Right cardiac atrium (tissue), 5 donors: Measurements from ENCODE around the gene BARD1. TPM values are rescaled to one million over a fixed set of nuclear protein-coding genes. Genes with fewer than 3 reads are reported as not detected.

ENCODE experiments used
- ATAC-seq, 2 donors: fragments of 200-7000 bp; cut with Tn5 transposase; one replicate each; pipeline versions ENCODE4 v1.8.0 to v1.9.1; 2020; ENCODE audit warnings: moderate library complexity in 2 of 2, mild to moderate bottlenecking in 1 of 2
- DNase-seq, 3 donors: peaks; one replicate each; pipeline ENCODE4 v3.0.0-alpha.2; 2020
- H3K27ac ChIP-seq: one replicate; pipeline ENCODE4 v1.5.1; 2013; ENCODE audit warnings: mild to moderate bottlenecking, low read length, control low read depth, moderate library complexity
- H3K27me3 ChIP-seq: one replicate; pipeline ENCODE4 v1.6.1; 2013; ENCODE audit not compliant: control insufficient read depth, insufficient read depth
- H3K4me1 ChIP-seq: one replicate; pipeline ENCODE4 v1.6.1; 2013; ENCODE audit warnings: low read length; ENCODE audit not compliant: control insufficient read depth, insufficient read depth
- H3K4me3 ChIP-seq: one replicate; pipeline ENCODE4 v1.5.1; 2013; ENCODE audit warnings: low read length, control low read depth
- H3K9me3 ChIP-seq: one replicate; pipeline ENCODE4 v1.6.1; 2013; ENCODE audit warnings: low read length; ENCODE audit not compliant: control insufficient read depth
- WGBS: extraction: QIAGEN DNeasy Blood & Tissue Kit; methylation state at CpG from one replicate; pipeline ENCODE4 v1.1.7; 2013; 5-methylcytosine and 5-hydroxymethylcytosine counted together
- intact Hi-C, 4 donors: fragments of 100-400 bp; cut with DNase I; formaldehyde crosslinking; loops; one replicate each; pipeline versions ENCODE4 v1.11.0 to v1.14.0; 2022 to 2023
- long read RNA-seq, 4 donors: library from polyadenylated mRNA; unstranded; transcript quantifications; one replicate each; pipeline ENCODE4 v2.0.0, GENCODE V29; 2020 to 2021
- polyA plus RNA-seq: library from polyadenylated mRNA; stranded (reverse); fragments of 200-250 nt; gene quantifications from one replicate; pipeline ENCODE4 v1.2.3, GENCODE V29; 2013
- total RNA-seq, 4 donors: library from RNA; stranded (reverse); fragmentation: NEBNext Ultra II Directional; extraction: Animal tissue kit (Norgen Biotek cat#: 25700); gene quantifications; one replicate each; pipeline ENCODE4 v1.2.1, GENCODE V29; 2021
- donor health status: healthy with polysubstance abuse.
- donor health status: DM: no; HTN: yes; CAD: no.
- donor health status: DM: no; HTN: no; CAD: no.
- donor health status: DM: no; HTN: yes; CAD: no; lungs with severe emphysema.
- donor health status: DM: yes; HTN: yes; CAD: no.

Gene BARD1
- total RNA-seq = 10 to 100 TPM; 11.2 to 16.9 (median 14.7) TPM
- polyA plus RNA-seq = 1.2 TPM
- long read RNA-seq, donor 1, full-length matches to known transcripts = 8 of 10 reads
- long read RNA-seq, donor 1, partial matches to known transcripts = 0 of 10 reads
- long read RNA-seq, donor 1, other reads (novel, unspliced or antisense) = 2 of 10 reads
- long read RNA-seq, donor 2, full-length matches to known transcripts = 5 of 7 reads
- long read RNA-seq, donor 2, partial matches to known transcripts = 0 of 7 reads
- long read RNA-seq, donor 2, other reads (novel, unspliced or antisense) = 2 of 7 reads
- long read RNA-seq, donor 3, full-length matches to known transcripts = 9 of 17 reads
- long read RNA-seq, donor 3, partial matches to known transcripts = 2 of 17 reads
- long read RNA-seq, donor 3, other reads (novel, unspliced or antisense) = 6 of 17 reads
- long read RNA-seq, donor 4, full-length matches to known transcripts = 2 of 3 reads
- long read RNA-seq, donor 4, partial matches to known transcripts = 0 of 3 reads
- long read RNA-seq, donor 4, other reads (novel, unspliced or antisense) = 1 of 3 reads

DNA sequence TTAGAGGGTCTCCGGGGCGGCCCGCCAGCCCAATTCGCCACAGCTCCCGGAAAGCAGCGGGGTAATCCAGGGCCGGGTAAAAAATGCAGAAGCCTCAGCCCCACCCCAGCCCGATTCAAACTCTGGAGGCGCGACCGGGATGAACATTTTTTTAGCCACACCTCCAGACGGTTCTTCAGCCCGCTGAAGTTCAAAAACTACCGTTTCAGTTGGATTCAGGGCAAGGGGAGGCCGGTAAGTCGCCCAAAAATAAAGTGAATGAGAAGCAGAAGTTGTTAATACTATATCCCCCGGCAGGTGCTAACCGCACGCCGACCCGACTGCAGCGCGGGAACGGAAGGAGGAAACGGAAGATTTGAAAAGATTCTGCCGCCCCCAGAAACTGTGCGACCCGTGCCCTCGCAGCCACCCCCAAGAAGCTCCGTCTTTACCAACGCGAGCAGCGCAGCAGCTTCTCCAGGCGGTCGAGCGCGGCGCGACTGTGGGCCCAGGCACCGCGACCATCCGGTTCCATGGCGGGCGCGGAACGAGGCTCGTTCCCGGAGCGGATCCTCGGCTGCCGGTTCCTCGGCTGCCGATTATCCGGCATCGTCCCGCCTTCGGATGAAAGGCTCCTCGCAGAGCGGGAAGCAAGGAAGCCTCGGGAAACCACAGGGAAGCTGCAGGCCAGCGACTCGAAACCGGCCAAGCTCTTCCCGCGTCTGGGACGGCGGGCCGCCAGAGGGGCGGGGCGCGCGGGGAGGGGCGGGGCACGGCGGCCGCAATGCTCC is at the start of gene BARD1:
Gene BARD1 (minus strand): TSS at position 703 of the 770 bp plus-strand sequence. CDS start 114 bp downstream, at position 589.
- intact Hi-C loops = no loop called here
- under 1% methylated on average over 76 of the region's 76 CpGs for WGBS
- DNase-seq = peak; percentile 50 to 81 (median 78)
- Histone ChIP-seq H3K4me3 (peak within 1 kb of the TSS; percentile 76), H3K9me3 (no peaks in the 10 kb centered on the region), H3K27ac (peak within 1 kb of the TSS; percentile 85), H3K27me3 (no peaks in the 10 kb centered on the region), H3K4me1 (no peaks in the 10 kb centered on the region)
- peak; percentile 40 to 52 for ATAC-seq

DNA sequence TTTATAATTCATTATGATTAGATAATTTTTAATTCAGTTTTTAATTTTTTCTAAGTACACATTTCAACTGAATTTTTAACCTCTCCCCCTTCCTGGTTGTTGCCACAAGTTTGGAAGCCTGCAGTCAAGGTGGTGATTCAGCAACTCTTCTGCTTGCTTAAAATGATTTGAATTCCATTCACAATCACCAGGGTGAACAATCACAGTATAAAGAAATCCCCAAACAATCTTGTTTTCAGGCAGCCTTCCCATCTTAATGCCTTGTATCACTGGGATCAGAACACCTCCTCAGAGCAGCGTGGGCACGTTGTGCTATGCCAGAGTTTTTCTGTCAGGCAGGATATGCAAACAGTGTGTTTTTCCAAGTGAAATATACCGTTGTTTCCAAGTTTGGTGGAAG is 46.7 kb upstream of the BARD1 start:
- Histone ChIP-seq H3K4me1 (no peaks in the 10 kb centered on the region), H3K9me3 (no peaks in the 10 kb centered on the region), H3K27ac (no peak overlapping the region), H3K27me3 (no peaks in the 10 kb centered on the region), H3K4me3 (no peak overlapping the region)
- ATAC-seq (no peak), DNase-seq (no peak)
- 58% methylated on average over 3 of the region's 3 CpGs for WGBS
- intact Hi-C loops = no loop called here

DNA sequence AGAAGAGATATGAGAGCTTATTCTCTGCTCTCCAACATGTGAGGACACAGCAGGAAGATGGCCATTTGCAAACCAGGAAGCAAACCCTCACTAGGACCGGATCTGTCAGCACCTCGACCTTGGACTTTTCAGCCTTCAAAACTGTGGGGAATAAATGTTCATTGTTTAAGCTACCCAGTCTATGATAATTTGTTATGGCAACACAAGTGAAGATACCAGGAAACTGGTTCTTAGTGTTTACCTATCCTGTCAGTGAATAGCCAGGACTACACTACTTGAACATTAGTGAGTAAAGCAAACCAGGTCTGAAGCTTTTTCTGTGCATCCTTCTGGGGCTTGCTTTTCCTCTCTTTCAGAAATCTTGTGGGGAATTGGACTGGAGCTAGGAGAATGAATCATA is 44.4 kb upstream of the BARD1 start:
- H3K9me3 ChIP-seq = no peaks in the 10 kb centered on the region
- no peak for DNase-seq
- H3K27me3 ChIP-seq = no peaks in the 10 kb centered on the region
- H3K4me1 ChIP-seq = no peaks in the 10 kb centered on the region
- H3K27ac ChIP-seq = no peak overlapping the region
- intact Hi-C loops = no loop called here
- WGBS = 72% methylated on average over 2 of the region's 2 CpGs
- no peak for ATAC-seq
- no peak overlapping the region for H3K4me3 ChIP-seq

DNA sequence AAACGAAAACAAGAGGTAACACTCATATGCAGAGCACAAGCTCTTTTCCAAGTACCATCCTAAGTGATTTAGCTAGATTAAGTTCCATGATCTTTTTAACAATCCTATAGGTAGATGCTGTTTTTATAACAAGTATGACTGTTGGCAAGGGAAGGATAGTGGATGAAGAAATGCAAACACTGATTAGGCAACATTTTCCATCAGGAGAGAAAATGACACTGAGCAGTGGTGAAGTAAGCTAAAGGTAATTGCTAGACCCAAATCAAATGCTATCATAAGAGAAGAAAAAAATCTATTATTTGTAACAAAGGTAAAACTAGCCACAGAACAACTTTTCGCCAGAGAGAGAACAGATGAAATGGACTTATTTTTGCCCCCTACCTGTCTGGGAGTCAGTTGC is 34.3 kb upstream of the BARD1 start:
- Histone ChIP-seq H3K9me3 (no peaks in the 10 kb centered on the region), H3K4me1 (no peaks in the 10 kb centered on the region), H3K27me3 (no peaks in the 10 kb centered on the region), H3K27ac (no peak overlapping the region), H3K4me3 (no peak overlapping the region)
- no peak for ATAC-seq
- intact Hi-C loops = no loop called here
- no peak for DNase-seq
- WGBS = 91% methylated on average over 2 of the region's 2 CpGs

DNA sequence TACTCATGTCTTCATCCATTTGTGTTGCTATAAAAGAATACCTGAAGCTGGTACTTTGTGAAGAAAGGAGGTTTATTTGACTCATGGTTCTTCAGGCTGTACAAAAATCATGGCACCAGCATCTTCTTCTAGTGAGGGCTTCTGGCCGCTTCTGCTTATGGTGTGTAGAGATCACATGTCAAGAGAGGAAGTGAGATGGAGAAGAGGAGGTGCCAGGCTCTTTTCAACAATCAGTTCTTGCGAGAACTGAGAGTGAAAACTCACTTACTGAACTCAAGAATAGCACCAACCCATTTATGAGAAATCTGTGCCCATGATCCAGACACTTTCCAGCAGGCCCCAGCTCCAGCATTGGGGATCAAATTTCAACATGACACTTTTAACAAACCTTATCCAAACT is 30.0 kb upstream of the BARD1 start:
- no peak overlapping the region for H3K4me3 ChIP-seq
- H3K4me1 ChIP-seq = no peaks in the 10 kb centered on the region
- ATAC-seq (no peak), DNase-seq (no peak)
- no peaks in the 10 kb centered on the region for H3K27me3 ChIP-seq
- intact Hi-C loops = no loop called here
- no peaks in the 10 kb centered on the region for H3K9me3 ChIP-seq
- no peak overlapping the region for H3K27ac ChIP-seq
- 80% methylated on average over 2 of the region's 2 CpGs for WGBS

DNA sequence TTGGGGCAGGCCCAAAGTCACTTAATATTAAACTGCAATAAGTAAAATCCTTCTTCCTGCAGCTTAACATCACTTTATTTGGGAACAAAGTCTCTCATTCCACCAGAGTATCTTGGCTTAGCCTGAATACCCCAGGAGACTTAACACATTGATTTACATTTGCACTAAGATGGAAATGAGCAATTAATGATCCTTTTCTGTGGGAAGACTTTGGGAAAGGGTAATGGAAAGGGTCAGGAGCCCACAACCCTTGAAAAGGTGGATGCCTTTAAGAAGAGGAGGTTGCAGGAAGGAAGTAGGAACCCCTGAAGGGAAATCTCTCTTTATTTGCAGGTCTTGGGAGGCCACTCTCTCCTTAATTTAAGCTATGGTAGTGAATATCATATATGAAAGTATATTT is 28.0 kb upstream of the BARD1 start:
- intact Hi-C loops = no loop called here
- Histone ChIP-seq H3K9me3 (no peaks in the 10 kb centered on the region), H3K27me3 (no peaks in the 10 kb centered on the region), H3K4me1 (no peaks in the 10 kb centered on the region), H3K4me3 (no peak overlapping the region), H3K27ac (no peak overlapping the region)
- ATAC-seq (no peak), DNase-seq (no peak)

DNA sequence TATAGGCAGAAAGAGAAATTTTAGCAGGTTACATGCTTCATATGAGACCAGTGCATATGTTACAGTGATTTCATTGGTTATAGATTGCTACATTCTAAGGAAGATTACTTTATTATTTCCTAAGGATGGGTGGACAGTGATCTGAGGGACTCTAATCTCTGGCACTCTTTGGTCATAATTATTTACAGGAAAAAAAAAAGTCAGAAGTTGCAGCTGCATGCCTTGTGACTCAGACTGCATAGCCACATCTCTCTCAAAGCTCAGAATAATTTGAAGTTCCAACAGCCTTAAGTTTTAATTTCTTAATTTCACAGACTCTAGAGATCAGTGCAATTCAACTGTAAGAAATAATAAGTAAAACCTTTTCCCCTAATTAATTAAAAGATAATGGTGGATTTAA is 27.1 kb upstream of the BARD1 start:
- Histone ChIP-seq H3K4me3 (no peak overlapping the region), H3K27me3 (no peaks in the 10 kb centered on the region), H3K4me1 (no peaks in the 10 kb centered on the region), H3K9me3 (no peaks in the 10 kb centered on the region), H3K27ac (no peak overlapping the region)
- ATAC-seq (no peak), DNase-seq (no peak)
- intact Hi-C loops = no loop called here

DNA sequence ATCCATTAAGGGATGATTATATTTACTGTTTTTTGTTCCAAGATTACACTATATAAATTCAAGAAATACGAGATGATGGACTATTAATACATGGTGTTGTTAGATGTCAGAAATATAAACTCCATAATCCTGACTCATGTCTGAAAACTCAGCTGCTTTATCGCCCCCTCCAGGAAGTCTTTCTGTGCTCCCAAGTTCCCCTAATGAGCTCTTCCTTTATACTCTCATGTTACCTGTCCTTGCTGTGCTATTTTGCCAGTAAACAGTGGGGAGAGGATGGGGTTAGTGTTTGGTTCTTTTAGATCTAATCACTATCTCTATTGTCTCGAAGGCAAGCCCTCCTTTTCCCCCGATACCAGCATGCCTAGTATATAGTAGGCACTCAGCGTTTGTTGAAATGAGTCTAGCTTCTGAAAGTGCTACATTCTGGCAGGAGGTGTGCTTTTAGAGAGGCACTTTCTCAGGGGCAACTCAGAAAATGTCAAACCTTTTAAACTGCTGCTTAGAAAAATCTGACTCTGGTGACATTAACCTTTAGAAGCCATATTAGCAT is 21.4 kb upstream of the BARD1 start:
- Histone ChIP-seq H3K4me1 (no peaks in the 10 kb centered on the region), H3K4me3 (no peak overlapping the region), H3K27ac (no peak overlapping the region), H3K27me3 (no peaks in the 10 kb centered on the region), H3K9me3 (no peaks in the 10 kb centered on the region)
- ATAC-seq (no peak), DNase-seq (no peak)
- 60% methylated on average over 5 of the region's 5 CpGs for WGBS
- intact Hi-C loops = no loop called here

DNA sequence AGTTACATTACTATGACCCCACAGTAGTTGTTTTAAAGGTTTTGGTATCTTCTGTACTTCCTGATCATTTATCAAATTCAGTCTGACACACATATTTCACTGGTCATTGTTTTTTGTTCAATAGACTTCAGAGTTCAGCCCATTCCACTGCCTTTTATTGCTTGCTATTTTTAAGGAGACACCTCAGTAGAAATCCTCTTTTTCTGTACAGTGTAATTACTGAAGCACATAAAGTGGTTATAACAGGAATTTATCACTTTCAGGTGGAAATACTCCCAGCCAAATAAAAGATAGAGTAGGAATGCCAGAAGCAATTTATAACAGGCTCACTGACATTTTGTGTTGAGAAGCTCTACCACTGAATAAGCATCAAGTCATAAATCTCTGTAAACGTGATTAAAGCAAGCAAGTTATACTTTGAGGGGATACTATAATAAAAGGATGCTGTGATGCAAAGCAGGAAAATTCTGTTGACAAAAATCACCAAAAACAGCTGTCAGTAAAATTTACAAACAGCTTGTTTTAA is 6.6 kb upstream of the BARD1 start:
- H3K27ac ChIP-seq = no peak overlapping the region
- no peaks in the 10 kb centered on the region for H3K9me3 ChIP-seq
- no peak for ATAC-seq
- H3K4me3 ChIP-seq = no peak overlapping the region
- DNase-seq = no peak
- intact Hi-C loops = no loop called here
- H3K27me3 ChIP-seq = no peaks in the 10 kb centered on the region
- 52% methylated on average over 1 of the region's 1 CpG for WGBS
- no peaks in the 10 kb centered on the region for H3K4me1 ChIP-seq

- DNase-seq (peak in 2 of 3 donors; percentile 13 to 36), ATAC-seq (no peak)
- WGBS = 39% methylated on average over 14 of the region's 14 CpGs
- intact Hi-C loops = no loop called here
- Histone ChIP-seq H3K27me3 (no peaks in the 10 kb centered on the region), H3K27ac (peak overlapping the region; percentile 21), H3K4me1 (no peaks in the 10 kb centered on the region), H3K4me3 (peak overlapping the region; percentile 76), H3K9me3 (no peaks in the 10 kb centered on the region)
These were observed 1.2 kb upstream of the BARD1 start for GRCh38 chr2:214810671-214811070.
